GM19395 (cell line): ENCODE results near the gene SCAF4.
"Not testable (repeated sequence)": the region's sequence is repeated elsewhere in the genome, so short reads cannot be mapped to it uniquely, and the experiment has no call there.

ENCODE experiments used
- ATAC-seq: cut with Tn5 transposase; IDR thresholded peaks from one replicate; pipeline ENCODE4 v1.9.1; 2021; ENCODE audit warnings: mild to moderate bottlenecking, moderate library complexity; ENCODE audit not compliant: unreplicated experiment

SCAF4 gene

GRCh38 chr21:31737586-31738397, 5.9 kb upstream of the SCAF4 start:
- ATAC-seq, result not testable (repeated sequence)

- no peak for ATAC-seq
Observed at GRCh38 chr21:31735511-31735992, 3.6 kb upstream of the SCAF4 start.

- no peak for ATAC-seq
Observed at GRCh38 chr21:31733551-31734149, 1.7 kb upstream of the SCAF4 start.

- no peak for ATAC-seq
Observed at GRCh38 chr21:31732597-31733550, 956 bp upstream of the SCAF4 start.

- peak; percentile 29 for ATAC-seq
Observed at GRCh38 chr21:31731056-31731856, 662 bp downstream of the SCAF4 start.

- ATAC-seq, result no peak
Observed at GRCh38 chr21:31730712-31731055, 1.2 kb downstream of the SCAF4 start.

- ATAC-seq, result no peak
Observed at GRCh38 chr21:31729622-31730343, 2.1 kb downstream of the SCAF4 start.

GRCh38 chr21:31728952-31729351, 3.0 kb downstream of the SCAF4 start:
- no peak for ATAC-seq

- ATAC-seq, result no peak
Observed at GRCh38 chr21:31728191-31728590, 3.7 kb downstream of the SCAF4 start.

GRCh38 chr21:31727181-31727580, 4.7 kb downstream of the SCAF4 start:
- ATAC-seq, result no peak

GRCh38 chr21:31726407-31726806, 5.5 kb downstream of the SCAF4 start:
- no peak for ATAC-seq

GRCh38 chr21:31725202-31725839, 6.6 kb downstream of the SCAF4 start:
- no peak for ATAC-seq

- ATAC-seq, result no peak
Observed at GRCh38 chr21:31724552-31724951, 7.4 kb downstream of the SCAF4 start.

- ATAC-seq, result no peak
Observed at GRCh38 chr21:31721381-31721780, 10.5 kb downstream of the SCAF4 start.

- no peak for ATAC-seq
Observed at GRCh38 chr21:31720739-31721138, 11.2 kb downstream of the SCAF4 start.

- no peak for ATAC-seq
Observed at GRCh38 chr21:31720330-31720729, 11.6 kb downstream of the SCAF4 start.

- no peak for ATAC-seq
Observed at GRCh38 chr21:31716106-31716505, 15.8 kb downstream of the SCAF4 start.

- ATAC-seq, result no peak
Observed at GRCh38 chr21:31714741-31715365, 17.1 kb downstream of the SCAF4 start.
